WERI-Rb-1 (cell line): Measurements from ENCODE around the gene CCT6B.

Experiments used
- DNase-seq: peaks from one replicate; pipeline ENCODE4 v3.0.0-alpha.2; 2020
- H3K27ac ChIP-seq: fragments of 250-450 bp; sonication (Bioruptor Pico); 2 replicates; pipeline ENCODE4 v1.5.1; 2020; ENCODE audit warnings: mild to moderate bottlenecking, moderate library complexity
- H3K27me3 ChIP-seq: fragments of 250-450 bp; sonication (Bioruptor Pico); 2 replicates; pipeline ENCODE4 v1.5.1; 2021; ENCODE audit warnings: mild to moderate bottlenecking, low read depth, moderate library complexity; ENCODE audit not compliant: insufficient read depth, severe bottlenecking
- H3K36me3 ChIP-seq: fragments of 250-450 bp; sonication (Bioruptor Pico); 2 replicates; pipeline ENCODE4 v1.5.1; 2020; ENCODE audit warnings: mild to moderate bottlenecking, moderate library complexity
- H3K4me3 ChIP-seq: 2 replicates; pipeline ENCODE4 v1.5.1; 2011; ENCODE audit warnings: low read depth, mild to moderate bottlenecking, control low read depth, low read length
- H3K9me3 ChIP-seq: fragments of 250-450 bp; sonication (Bioruptor Pico); 2 replicates; pipeline ENCODE4 v1.5.1; 2021; ENCODE audit warnings: mild to moderate bottlenecking, moderate library complexity; ENCODE audit not compliant: severe bottlenecking
- TF ChIP-seq, protein P1 (sequence below): IDR thresholded peaks from 2 replicates; pipeline ENCODE4 v1.5.1; 2011; ENCODE audit warnings: low read depth, mild to moderate bottlenecking, control low read depth, inconsistent platforms, low read length

The CCT6B gene

DNA sequence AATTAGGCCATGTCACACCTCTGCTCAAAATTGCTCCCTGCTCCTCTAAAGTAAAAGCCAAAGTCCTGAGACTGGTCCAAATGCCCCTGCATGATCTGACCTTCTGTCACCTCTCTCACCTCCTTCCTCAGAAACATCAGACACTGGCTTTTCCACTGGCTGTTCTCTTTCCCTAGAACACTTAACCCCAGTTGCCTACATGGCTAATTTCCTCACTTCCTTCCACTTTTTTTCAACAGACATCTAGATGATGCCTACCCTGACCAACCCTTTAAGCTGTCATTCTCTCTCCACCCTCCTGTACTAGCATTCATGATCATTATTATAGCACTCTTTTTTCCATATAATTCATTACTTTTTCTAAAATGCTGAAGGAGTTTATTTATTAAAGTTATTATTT, 31.0 kb downstream of the CCT6B start:
- Histone ChIP-seq H3K9me3 (no peaks in the 10 kb centered on the region), H3K36me3 (no peaks in the 10 kb centered on the region), H3K27me3 (no peaks in the 10 kb centered on the region), H3K27ac (no peak overlapping the region), H3K4me3 (no peak overlapping the region)
- no peak for DNase-seq
- TF ChIP-seq, protein P1, sequence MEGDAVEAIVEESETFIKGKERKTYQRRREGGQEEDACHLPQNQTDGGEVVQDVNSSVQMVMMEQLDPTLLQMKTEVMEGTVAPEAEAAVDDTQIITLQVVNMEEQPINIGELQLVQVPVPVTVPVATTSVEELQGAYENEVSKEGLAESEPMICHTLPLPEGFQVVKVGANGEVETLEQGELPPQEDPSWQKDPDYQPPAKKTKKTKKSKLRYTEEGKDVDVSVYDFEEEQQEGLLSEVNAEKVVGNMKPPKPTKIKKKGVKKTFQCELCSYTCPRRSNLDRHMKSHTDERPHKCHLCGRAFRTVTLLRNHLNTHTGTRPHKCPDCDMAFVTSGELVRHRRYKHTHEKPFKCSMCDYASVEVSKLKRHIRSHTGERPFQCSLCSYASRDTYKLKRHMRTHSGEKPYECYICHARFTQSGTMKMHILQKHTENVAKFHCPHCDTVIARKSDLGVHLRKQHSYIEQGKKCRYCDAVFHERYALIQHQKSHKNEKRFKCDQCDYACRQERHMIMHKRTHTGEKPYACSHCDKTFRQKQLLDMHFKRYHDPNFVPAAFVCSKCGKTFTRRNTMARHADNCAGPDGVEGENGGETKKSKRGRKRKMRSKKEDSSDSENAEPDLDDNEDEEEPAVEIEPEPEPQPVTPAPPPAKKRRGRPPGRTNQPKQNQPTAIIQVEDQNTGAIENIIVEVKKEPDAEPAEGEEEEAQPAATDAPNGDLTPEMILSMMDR, result no peak

DNA sequence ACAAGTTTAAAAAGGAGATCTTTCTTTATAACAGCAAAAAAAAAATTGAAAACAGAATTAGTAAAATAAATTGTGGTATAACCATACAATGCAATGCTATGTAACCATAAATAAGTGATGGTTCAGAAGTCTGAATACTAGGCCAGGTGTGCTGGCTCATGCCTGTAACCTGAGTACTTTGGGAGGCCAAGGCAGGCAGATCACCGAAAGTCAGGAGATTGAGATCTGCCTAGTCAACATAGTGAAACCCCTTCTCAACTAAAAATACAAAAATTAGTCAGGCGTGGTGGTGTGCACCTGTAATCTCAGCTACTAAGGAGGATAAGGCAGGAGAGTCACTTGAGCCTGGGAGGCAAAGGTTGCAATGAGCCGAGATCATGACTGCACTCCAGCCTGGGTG, 34.6 kb downstream of the CCT6B start:
- no peaks in the 10 kb centered on the region for H3K27me3 ChIP-seq
- H3K36me3 ChIP-seq, result no peaks in the 10 kb centered on the region
- DNase-seq, result no peak
- TF ChIP-seq, protein P1, result no peak
- no peak overlapping the region for H3K27ac ChIP-seq
- no peaks in the 10 kb centered on the region for H3K9me3 ChIP-seq
- H3K4me3 ChIP-seq, result no peak overlapping the region

DNA sequence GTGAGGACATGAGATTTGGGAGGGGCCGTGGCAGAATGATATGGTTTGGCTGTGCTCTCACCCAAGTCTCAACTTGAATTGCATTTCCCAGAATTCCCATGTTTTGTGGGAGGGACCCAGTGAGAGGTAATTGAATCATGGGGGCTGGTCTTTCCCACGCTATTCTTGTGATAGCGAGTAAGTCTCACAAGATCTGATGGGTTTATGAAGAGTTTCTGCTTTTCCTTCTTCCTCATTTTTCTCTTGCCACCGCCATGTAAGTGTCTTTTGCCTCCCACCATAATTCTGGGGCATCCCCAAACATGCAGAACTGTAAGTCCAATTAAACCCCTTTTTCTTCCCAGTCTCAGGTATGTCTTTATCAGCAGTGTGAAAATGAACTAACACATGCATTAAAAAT, 40.6 kb downstream of the CCT6B start:
- Histone ChIP-seq H3K36me3 (no peaks in the 10 kb centered on the region), H3K9me3 (no peaks in the 10 kb centered on the region), H3K27me3 (no peaks in the 10 kb centered on the region), H3K27ac (no peak overlapping the region), H3K4me3 (no peak overlapping the region)
- TF ChIP-seq, protein P1, result no peak
- no peak for DNase-seq

DNA sequence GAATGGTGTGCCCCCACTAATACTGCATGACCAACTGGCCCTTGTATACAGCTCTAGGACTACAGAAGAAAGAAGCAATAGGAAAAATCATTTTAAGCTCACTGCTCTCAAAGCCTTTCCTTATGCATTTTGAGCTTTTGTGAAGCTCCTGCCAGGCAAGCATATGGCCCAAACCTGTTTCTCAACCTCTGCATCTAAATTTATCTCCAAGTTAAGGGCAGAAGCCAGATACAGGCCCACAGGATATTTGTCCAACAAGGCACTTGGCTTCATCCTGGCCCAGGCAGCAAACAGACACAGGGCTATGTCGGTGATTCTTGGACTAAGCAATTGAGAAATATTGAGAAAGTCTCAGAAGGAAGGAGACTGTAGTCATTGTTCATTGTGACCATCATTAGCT, 43.9 kb downstream of the CCT6B start:
- peaks cover 6% of the 10 kb centered on the region for H3K9me3 ChIP-seq
- no peak overlapping the region for H3K27ac ChIP-seq
- DNase-seq, result no peak

DNA sequence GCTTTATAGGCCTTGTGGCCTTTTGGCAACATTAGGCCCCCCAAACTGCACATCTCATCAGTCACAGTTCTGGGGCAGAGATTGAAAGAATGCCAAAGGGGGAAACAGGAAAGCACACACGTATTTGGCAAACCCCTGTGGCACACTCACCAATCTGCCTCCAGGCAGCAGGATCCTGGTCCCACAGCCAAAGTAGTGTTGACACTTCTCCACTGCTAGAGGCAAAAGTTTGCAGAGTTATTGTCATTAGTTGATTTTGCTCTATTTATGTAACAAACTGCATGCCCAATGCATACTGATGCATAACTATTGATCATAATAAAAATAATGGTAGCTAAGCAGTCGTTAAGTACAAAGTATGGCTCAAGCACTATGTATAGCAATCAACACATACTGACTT, 45.1 kb downstream of the CCT6B start:
- Histone ChIP-seq H3K9me3 (peaks cover 6% of the 10 kb centered on the region), H3K4me3 (no peak overlapping the region), H3K36me3 (no peaks in the 10 kb centered on the region), H3K27ac (no peak overlapping the region), H3K27me3 (no peaks in the 10 kb centered on the region)
- TF ChIP-seq, protein P1, result no peak
- no peak for DNase-seq

More for the DNA sequence above, 43.9 kb downstream of the CCT6B start:
- Histone ChIP-seq H3K36me3 (no peaks in the 10 kb centered on the region), H3K27me3 (no peaks in the 10 kb centered on the region), H3K4me3 (no peak overlapping the region)
- TF ChIP-seq, protein P1, result no peak

DNA sequence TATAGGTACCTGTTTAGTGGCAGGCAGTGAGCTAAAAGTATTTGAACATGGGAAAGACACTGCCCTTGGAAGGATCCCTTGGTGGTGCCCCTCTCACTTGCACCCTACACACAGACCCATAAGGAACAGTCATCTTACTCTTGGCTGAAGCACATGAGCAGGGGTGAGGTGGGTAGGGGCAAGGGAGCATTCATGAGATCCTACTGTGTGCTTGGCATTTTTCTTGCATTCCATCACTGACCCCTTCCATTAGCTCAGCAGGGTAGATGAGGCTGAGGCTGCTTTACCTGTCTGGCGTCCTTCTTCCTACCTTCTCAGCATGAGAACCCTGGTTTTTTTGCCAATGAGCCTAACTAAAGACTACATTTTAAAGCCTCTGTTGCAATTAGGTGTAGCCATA, 48.3 kb downstream of the CCT6B start:
- H3K4me3 ChIP-seq, result no peak overlapping the region
- TF ChIP-seq, protein P1, result no peak
- no peak for DNase-seq
- no peaks in the 10 kb centered on the region for H3K27me3 ChIP-seq
- H3K9me3 ChIP-seq, result peaks cover 6% of the 10 kb centered on the region
- H3K27ac ChIP-seq, result no peak overlapping the region
- no peaks in the 10 kb centered on the region for H3K36me3 ChIP-seq
